OCI-LY7 (cell line): Measurements from ENCODE around the gene GET4.

Experiments
- EZH2phosphoT487 ChIP-seq: fragments of 200-600 bp; sonication (generic); IDR thresholded peaks from 2 replicates; pipeline ENCODE4 v1.6.1; 2018; ENCODE audit warnings: low read depth, borderline replicate concordance, mild to moderate bottlenecking, mixed run types, antibody characterized with exemption, low read length, moderate library complexity, mixed read lengths
- TF ChIP-seq, protein P1 (sequence below): fragments of 200-600 bp; sonication (generic); conservative IDR thresholded peaks from 2 replicates; pipeline ENCODE4 v1.5.1; 2014; ENCODE audit warnings: mild to moderate bottlenecking, antibody characterized with exemption, low read length, moderate library complexity, mixed read lengths

DNA sequence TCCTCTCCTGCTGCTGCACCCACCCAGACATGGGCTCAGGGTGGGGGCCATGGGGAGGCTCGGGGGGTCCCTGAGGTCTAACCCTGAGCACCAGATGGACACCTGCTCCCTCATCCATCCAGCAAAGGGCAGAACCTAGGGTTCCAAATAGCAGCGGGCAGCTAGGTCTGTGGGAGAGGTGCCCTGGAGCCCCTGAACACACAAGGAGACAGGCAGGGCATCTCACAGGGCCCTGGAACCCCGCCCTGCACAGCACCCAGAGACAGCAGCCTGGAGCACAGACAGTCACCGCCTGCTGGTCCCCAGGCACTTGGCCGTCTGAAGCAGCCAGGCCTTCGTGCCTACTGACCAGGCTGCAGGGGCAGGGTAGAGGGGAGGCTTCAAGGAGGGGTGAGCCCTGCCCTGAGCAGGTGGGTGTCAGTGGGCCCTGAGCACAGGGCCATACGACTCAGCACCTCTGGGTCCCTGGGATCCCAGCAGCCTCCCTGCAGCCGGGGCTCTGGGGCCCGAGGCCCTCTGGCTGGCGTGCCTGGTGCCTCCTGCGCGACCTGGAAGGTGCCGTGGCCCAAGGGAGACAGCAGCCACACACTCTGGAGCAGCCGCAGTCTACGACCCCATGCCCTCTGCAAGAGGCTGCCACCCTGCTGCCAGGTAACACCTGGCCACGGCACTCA lies 38.3 kb downstream of the GET4 start:
- TF ChIP-seq, protein P1, sequence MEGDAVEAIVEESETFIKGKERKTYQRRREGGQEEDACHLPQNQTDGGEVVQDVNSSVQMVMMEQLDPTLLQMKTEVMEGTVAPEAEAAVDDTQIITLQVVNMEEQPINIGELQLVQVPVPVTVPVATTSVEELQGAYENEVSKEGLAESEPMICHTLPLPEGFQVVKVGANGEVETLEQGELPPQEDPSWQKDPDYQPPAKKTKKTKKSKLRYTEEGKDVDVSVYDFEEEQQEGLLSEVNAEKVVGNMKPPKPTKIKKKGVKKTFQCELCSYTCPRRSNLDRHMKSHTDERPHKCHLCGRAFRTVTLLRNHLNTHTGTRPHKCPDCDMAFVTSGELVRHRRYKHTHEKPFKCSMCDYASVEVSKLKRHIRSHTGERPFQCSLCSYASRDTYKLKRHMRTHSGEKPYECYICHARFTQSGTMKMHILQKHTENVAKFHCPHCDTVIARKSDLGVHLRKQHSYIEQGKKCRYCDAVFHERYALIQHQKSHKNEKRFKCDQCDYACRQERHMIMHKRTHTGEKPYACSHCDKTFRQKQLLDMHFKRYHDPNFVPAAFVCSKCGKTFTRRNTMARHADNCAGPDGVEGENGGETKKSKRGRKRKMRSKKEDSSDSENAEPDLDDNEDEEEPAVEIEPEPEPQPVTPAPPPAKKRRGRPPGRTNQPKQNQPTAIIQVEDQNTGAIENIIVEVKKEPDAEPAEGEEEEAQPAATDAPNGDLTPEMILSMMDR, result no peak
- no peak for TF ChIP-seq EZH2phosphoT487
